Ovary (tissue), 9 donors: Measurements from ENCODE around the gene DLG1. TPM values are rescaled to one million over a fixed set of nuclear protein-coding genes. Genes with fewer than 3 reads are reported as not detected.
"Not testable (repeated sequence)": the region's sequence is repeated elsewhere in the genome, so short reads cannot be mapped to it uniquely, and the experiment has no call there.

Experiments
- DNase-seq, 5 donors: peaks; one replicate each; pipeline ENCODE4 v3.0.0-alpha.2; 2019 to 2020
- H3K27ac ChIP-seq, 2 donors: fragments of 200-600 bp; one replicate each; pipeline versions ENCODE4 v1.5.1 to v1.8.0; 2019 to 2022
- H3K27me3 ChIP-seq: fragments of 200-600 bp; one replicate; pipeline ENCODE4 v1.8.0; 2022
- H3K36me3 ChIP-seq: fragments of 200-600 bp; sonication (generic); one replicate; pipeline ENCODE4 v1.5.1; 2019
- H3K4me1 ChIP-seq: one replicate; pipeline ENCODE4 v1.8.1; 2013; ENCODE audit warnings: mild to moderate bottlenecking, moderate library complexity; ENCODE audit not compliant: insufficient read depth
- H3K4me3 ChIP-seq: fragments of 200-600 bp; sonication (generic); one replicate; pipeline ENCODE4 v1.5.1; 2017
- H3K9me3 ChIP-seq, 2 donors: fragments of 200-600 bp in 1 of 2; sonication (generic) in 1 of 2; one replicate each; pipeline versions ENCODE4 v1.5.1 to v1.8.1; 2013 to 2019; ENCODE audit warnings: mild to moderate bottlenecking in 1 of 2, moderate library complexity in 1 of 2
- CTCF ChIP-seq, 3 donors: fragments of 450-650 bp in 2 of 3; fragments of 200-600 bp in 1 of 3; IDR thresholded peaks; one replicate each; pipeline versions ENCODE4 v1.5.1 to v1.8.0; 2016 to 2022; ENCODE audit warnings: antibody characterized with exemption in 3 of 3, mild to moderate bottlenecking in 1 of 3
- EP300 ChIP-seq: sonication (generic); formaldehyde crosslinking; IDR thresholded peaks from one replicate; pipeline ENCODE4 v1.6.1; 2017; ENCODE audit warnings: antibody characterized with exemption
- POLR2A ChIP-seq: fragments of 450-650 bp; IDR thresholded peaks from one replicate; pipeline ENCODE4 v1.6.1; 2017; ENCODE audit warnings: antibody characterized with exemption, mild to moderate bottlenecking, moderate library complexity
- WGBS, 3 donors: extraction: QIAGEN DNeasy Blood & Tissue Kit in 1 of 3; methylation state at CpG; one replicate each; pipeline versions ENCODE4 v1.1.5 to v1.1.7; 2013 to 2017; 5-methylcytosine and 5-hydroxymethylcytosine counted together
- intact Hi-C, 4 donors: fragments of 100-400 bp; cut with DNase I; formaldehyde crosslinking; loops; one replicate each; pipeline versions ENCODE4 v1.11.0 to v1.15.1; 2022 to 2023
- polyA plus RNA-seq, 2 donors: library from polyadenylated mRNA; stranded (reverse); fragments of 200-250 nt in 1 of 2; fragments of 350-450 nt in 1 of 2; fragmentation: Illumina TruSeq in 1 of 2; extraction: RNeasy Lipid Tissue Mini Kit (QIAGEN cat#74804) in 1 of 2; gene quantifications; one replicate each; pipeline ENCODE4 v1.2.3, GENCODE V29; 2013 to 2014
- total RNA-seq, 7 donors: library from RNA; depleted of rRNA in 2 of 7; stranded (reverse); fragments of >200 nt in 2 of 7; fragmentation: NEBNext Ultra II Directional in 3 of 7; extraction: Animal tissue kit (Norgen Biotek cat#: 25700) in 3 of 7; gene quantifications; one replicate each; pipeline versions ENCODE4 v1.1.0 to v1.2.4, GENCODE V29; 2016 to 2023
- donor health status: DM: no; HTN: no; CAD: no; lungs with moderate emphysema.
- donor health status: DM: no; HTN: no; CAD: no.
- donor health status: Bipolar disorder and iron deficiency.
- donor health status: DM: yes; HTN: yes; CAD: no.
- donor health status: DM: no; HTN: no; CAD: no.
- donor health status: DM: yes; HTN: yes; CAD: no.

Gene DLG1
- total and polyA plus RNA-seq, 9 donors = 20.5 to 99.1 (median 62.5) TPM

GRCh38 chr3:197278933-197279332 lies 19.5 kb downstream of the DLG1 start:
- Histone ChIP-seq H3K27ac (no peak overlapping the region), H3K4me3 (no peak overlapping the region), H3K36me3 (no peaks in the 10 kb centered on the region), H3K4me1 (no peaks in the 10 kb centered on the region), H3K27me3 (no peaks in the 10 kb centered on the region), H3K9me3 (no peaks in the 10 kb centered on the region)
- TF ChIP-seq CTCF (IDR thresholded peaks at IDR 0.05) (no peak), POLR2A (no peak), EP300 (no peak)
- intact Hi-C loops = no loop called here
- DNase-seq = no peak

- H3K4me1 ChIP-seq, H3K4me3 ChIP-seq, DNase-seq, H3K36me3 ChIP-seq, intact Hi-C loops, H3K27me3 ChIP-seq, H3K27ac ChIP-seq, H3K9me3 ChIP-seq: not testable (repeated sequence)
- 96 to 98% (median 97%) methylated on average over 8 of the region's 8 CpGs for WGBS, 3 donors
These were observed 21.6 kb downstream of the DLG1 start for GRCh38 chr3:197276808-197277207.

GRCh38 chr3:197270558-197271317 lies 27.7 kb downstream of the DLG1 start:
- TF ChIP-seq POLR2A (no peak), EP300 (no peak), CTCF (IDR thresholded peaks at IDR 0.05) (no peak)
- H3K27ac ChIP-seq = no peak overlapping the region
- intact Hi-C loops = no loop called here
- no peaks in the 10 kb centered on the region for H3K27me3 ChIP-seq
- WGBS, 3 donors = 74 to 86% (median 82%) methylated on average over 4 of the region's 4 CpGs
- no peak overlapping the region for H3K4me3 ChIP-seq
- no peak for DNase-seq
- peaks cover 3% of the 10 kb centered on the region for H3K4me1 ChIP-seq
- H3K36me3 ChIP-seq = no peaks in the 10 kb centered on the region
- H3K9me3 ChIP-seq = no peaks in the 10 kb centered on the region

GRCh38 chr3:197269024-197269423 lies 29.4 kb downstream of the DLG1 start:
- intact Hi-C loops = no loop called here

More at GRCh38 chr3:197269024-197269423, 29.4 kb downstream of the DLG1 start:
- no peak for DNase-seq
- Histone ChIP-seq H3K4me3 (no peak overlapping the region), H3K27ac (no peak overlapping the region), H3K36me3 (no peaks in the 10 kb centered on the region), H3K27me3 (no peaks in the 10 kb centered on the region), H3K4me1 (peaks cover 3% of the 10 kb centered on the region), H3K9me3 (no peaks in the 10 kb centered on the region)
- 63 to 81% (median 67%) methylated on average over 3 of the region's 3 CpGs for WGBS, 3 donors
- TF ChIP-seq POLR2A (no peak), EP300 (no peak), CTCF (IDR thresholded peaks at IDR 0.05) (no peak)
